Esophagus muscularis mucosa (tissue), 4 donors: ENCODE measurements around the gene CCNL1. TPM values are rescaled to one million over a fixed set of nuclear protein-coding genes. Genes with fewer than 3 reads are reported as not detected.

Experiments
- DNase-seq: peaks from one replicate; pipeline ENCODE4 v3.0.0-alpha.2; 2017; ENCODE audit errors: extremely low spot score
- H3K27ac ChIP-seq, 4 donors: fragments of 200-600 bp; sonication (generic); replicated peaks in 1 of 4; 1 replicate in 3 of 4; 2 replicates in 1 of 4; pipeline ENCODE4 v1.5.1; 2016 to 2019; ENCODE audit warnings: mild to moderate bottlenecking in 1 of 4
- H3K27me3 ChIP-seq, 4 donors: fragments of 200-600 bp; sonication (generic); one replicate each; pipeline versions ENCODE4 v1.5.1 to v1.6.0; 2016 to 2019
- H3K36me3 ChIP-seq, 4 donors: fragments of 200-600 bp; sonication (generic); one replicate each; pipeline ENCODE4 v1.5.1; 2016 to 2019
- H3K4me1 ChIP-seq, 4 donors: fragments of 200-600 bp; sonication (generic); one replicate each; pipeline ENCODE4 v1.5.1; 2016 to 2019
- H3K4me3 ChIP-seq, 4 donors: fragments of 200-600 bp; sonication (generic); 1 replicate in 2 of 4; 2 replicates in 2 of 4; pipeline ENCODE4 v1.5.1; 2016 to 2019; ENCODE audit warnings: mild to moderate bottlenecking in 4 of 4, moderate library complexity in 1 of 4
- H3K9me3 ChIP-seq, 4 donors: fragments of 200-600 bp; sonication (generic); 1 replicate in 3 of 4; 2 replicates in 1 of 4; pipeline ENCODE4 v1.5.1; 2016 to 2019
- EP300 ChIP-seq: sonication (generic); formaldehyde crosslinking; IDR thresholded peaks from one replicate; pipeline ENCODE4 v1.6.1; 2017; ENCODE audit warnings: antibody characterized with exemption
- POLR2A ChIP-seq: fragments of 450-650 bp; IDR thresholded peaks from one replicate; pipeline ENCODE4 v1.6.1; 2017; ENCODE audit warnings: antibody characterized with exemption, moderate library complexity, mild to moderate bottlenecking, low read depth
- POLR2AphosphoS5 ChIP-seq, 2 donors: sonication (generic); formaldehyde crosslinking; IDR thresholded peaks; one replicate each; pipeline ENCODE4 v1.6.1; 2017; ENCODE audit warnings: antibody characterized with exemption in 2 of 2
- WGBS: methylation state at CpG from one replicate; pipeline ENCODE4 v1.1.5; 2018; 5-methylcytosine and 5-hydroxymethylcytosine counted together
- intact Hi-C: fragments of 100-400 bp; cut with DNase I; formaldehyde crosslinking; loops from one replicate; pipeline ENCODE4 v1.15.1; 2023
- total RNA-seq, 4 donors: library from RNA; depleted of rRNA; stranded (reverse); fragments of >200 nt; gene quantifications; one replicate each; pipeline versions ENCODE4 v1.1.0 to v1.2.1, GENCODE V29; 2016
- TF ChIP-seq, protein P1 (sequence below), 3 experiments: fragments of 200-600 bp in 2 of 3; fragments of 450-650 bp in 1 of 3; sonication (generic) in 2 of 3; IDR thresholded peaks; one replicate each; pipeline ENCODE4 v1.5.1; 2017 to 2019; ENCODE audit warnings: antibody characterized with exemption in 3 of 3, mild to moderate bottlenecking in 2 of 3, moderate library complexity in 1 of 3

Gene CCNL1
- total RNA-seq, 4 donors from 2014 or later: 45.3 to 180 (median 77.3) TPM

DNA sequence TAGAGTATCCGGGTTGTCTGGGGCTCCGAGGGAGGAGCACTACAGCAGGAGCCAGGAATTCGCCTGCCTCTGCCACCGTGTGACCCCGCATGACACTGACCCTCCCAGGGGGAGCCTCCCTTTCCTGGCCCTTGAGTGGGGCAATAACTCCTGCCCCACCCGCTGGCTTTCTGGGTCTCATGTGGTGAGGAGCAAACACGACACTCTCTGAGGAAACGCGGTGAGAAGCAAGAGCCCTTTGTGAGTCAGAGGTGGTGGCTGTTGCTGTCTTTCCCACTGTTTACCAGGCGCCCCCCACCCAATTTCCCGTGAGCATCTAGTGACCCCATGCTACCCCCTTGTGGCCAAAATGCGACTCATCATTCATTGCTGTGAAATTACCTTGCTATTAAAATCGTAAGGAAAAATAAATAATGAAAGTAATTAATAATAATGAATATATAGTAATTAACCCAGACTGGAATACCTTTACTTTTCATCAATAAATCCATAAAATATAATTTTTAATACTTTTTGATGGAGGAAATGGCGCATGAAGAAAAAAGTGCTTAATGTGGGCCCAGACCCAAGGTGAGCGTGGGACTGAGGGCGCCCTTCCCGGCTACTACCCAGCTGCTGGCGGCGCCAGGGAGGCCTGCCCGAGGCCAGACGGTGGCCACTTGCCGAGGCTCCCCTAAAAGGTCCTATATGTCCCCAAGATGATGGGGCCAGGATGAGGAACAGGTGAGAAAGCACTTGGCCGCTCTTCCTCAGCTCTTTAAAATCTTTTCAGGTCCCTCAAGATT, 29.3 kb downstream of the CCNL1 start:
- H3K36me3 ChIP-seq: no peaks in the 10 kb centered on the region
- H3K4me3 ChIP-seq: peak overlapping the region; percentile 18 to 36 (median 34)
- TF ChIP-seq, protein P1, sequence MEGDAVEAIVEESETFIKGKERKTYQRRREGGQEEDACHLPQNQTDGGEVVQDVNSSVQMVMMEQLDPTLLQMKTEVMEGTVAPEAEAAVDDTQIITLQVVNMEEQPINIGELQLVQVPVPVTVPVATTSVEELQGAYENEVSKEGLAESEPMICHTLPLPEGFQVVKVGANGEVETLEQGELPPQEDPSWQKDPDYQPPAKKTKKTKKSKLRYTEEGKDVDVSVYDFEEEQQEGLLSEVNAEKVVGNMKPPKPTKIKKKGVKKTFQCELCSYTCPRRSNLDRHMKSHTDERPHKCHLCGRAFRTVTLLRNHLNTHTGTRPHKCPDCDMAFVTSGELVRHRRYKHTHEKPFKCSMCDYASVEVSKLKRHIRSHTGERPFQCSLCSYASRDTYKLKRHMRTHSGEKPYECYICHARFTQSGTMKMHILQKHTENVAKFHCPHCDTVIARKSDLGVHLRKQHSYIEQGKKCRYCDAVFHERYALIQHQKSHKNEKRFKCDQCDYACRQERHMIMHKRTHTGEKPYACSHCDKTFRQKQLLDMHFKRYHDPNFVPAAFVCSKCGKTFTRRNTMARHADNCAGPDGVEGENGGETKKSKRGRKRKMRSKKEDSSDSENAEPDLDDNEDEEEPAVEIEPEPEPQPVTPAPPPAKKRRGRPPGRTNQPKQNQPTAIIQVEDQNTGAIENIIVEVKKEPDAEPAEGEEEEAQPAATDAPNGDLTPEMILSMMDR (IDR thresholded peaks at IDR 0.05): peak; percentile 58 to 63 (median 59)
- TF ChIP-seq POLR2AphosphoS5 (IDR thresholded peaks at IDR 0.05) (no peak), EP300 (no peak)
- intact Hi-C loops: loop anchor here (2.0 to 5.0 kb wide), 2 partner anchors 48 to 978 kb away; no protein-coding TSS in a partner anchor
- WGBS: 36% methylated on average over 17 of the region's 23 CpGs
- H3K27ac ChIP-seq: peak overlapping the region; percentile 64 to 74 (median 72)
- no peaks in the 10 kb centered on the region for H3K27me3 ChIP-seq
- peaks cover 44 to 60% (median 54%) of the 10 kb centered on the region in 4 donors for H3K4me1 ChIP-seq
- H3K9me3 ChIP-seq: no peaks in the 10 kb centered on the region
- no peak for DNase-seq

DNA sequence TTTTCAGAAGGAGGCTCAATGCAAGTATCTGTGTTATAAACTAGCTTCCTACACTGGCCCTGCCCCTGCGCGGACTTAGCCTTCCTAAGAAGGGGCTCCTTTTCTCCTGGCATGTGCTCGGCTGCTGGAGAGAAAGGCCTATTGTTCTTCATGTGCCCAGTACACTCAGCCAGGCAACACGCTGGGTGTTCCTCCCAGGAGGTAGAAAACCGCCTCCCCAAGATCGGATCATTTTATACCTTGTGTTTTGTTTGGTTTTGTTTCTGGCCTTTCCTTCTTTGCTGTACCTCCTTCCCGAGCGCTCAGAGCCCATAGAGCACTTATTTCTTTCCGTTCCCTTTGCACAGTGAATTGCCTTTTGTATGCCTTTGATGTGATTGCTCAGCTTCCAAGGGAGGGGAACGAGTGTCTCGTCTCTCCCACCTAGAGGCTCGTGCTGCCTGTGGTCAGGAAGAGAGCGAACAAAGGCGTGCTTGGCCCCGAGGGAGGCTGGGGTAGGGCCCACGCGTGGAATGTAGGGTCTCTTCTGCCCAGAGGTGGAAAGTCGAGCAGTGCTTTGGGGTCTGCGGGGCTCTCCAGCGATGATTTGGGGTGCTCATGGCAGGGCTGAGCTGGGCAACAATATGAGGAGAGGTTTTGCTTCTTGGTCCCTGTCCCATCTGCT, 30.0 kb downstream of the CCNL1 start:
- H3K4me3 ChIP-seq: peak overlapping the region; percentile 18 to 36 (median 34)
- H3K27me3 ChIP-seq: no peaks in the 10 kb centered on the region
- H3K9me3 ChIP-seq: no peaks in the 10 kb centered on the region
- intact Hi-C loops: loop anchor here (2.0 to 5.0 kb wide), 2 partner anchors 47 to 978 kb away; no protein-coding TSS in a partner anchor
- 64% methylated on average over 20 of the region's 20 CpGs for WGBS
- peaks cover 38 to 53% (median 46%) of the 10 kb centered on the region in 4 donors for H3K4me1 ChIP-seq
- no peak for DNase-seq
- TF ChIP-seq POLR2AphosphoS5 (IDR thresholded peaks at IDR 0.05): no peak
- TF ChIP-seq EP300: no peak
- TF ChIP-seq POLR2A: no peak
- peak overlapping the region; percentile 64 to 74 (median 72) for H3K27ac ChIP-seq
- H3K36me3 ChIP-seq: no peaks in the 10 kb centered on the region

DNA sequence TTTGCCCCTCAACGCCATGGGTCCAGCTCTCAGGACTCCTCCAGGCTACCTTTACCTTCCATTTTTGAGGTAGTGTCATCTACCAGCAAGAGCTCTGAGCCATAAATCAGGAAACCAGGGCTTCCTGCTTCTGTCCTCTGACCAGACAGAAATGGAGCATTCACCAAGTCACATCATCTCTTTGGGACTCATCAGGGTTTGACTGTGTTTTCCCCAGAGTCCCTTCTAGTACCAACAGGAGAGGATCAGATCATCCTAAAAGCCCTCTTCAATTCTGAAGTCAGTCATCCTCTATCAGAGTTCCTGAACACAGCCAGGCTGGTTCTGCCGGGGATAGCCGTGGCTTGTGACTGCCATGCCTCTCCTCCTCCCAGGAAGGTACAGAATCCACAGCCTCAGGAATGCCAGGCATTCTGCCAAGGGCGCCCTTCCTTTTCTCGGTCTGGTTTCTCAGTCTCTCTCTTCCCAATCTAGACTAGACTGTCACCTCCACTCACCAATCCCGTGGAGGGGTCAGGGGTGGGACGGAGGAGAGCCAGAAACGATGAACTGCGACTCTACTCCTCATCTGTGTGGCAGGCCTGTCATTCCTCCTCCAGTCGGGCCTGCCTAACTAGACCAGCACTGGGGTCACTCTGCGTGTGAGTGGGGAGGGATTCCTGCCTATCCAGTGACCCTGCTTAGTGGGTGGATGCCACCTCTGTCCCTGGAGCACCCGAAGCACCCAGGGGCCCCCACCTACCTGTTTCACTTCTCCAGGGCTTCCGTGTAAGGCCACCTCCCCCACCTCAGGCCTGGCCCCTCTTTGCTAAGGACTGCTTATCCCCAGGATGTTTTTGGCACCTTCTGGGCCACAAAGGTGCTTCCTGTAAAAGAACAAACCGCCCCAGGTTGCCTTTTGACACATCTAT, 30.9 kb downstream of the CCNL1 start:
- no peaks in the 10 kb centered on the region for H3K36me3 ChIP-seq
- no peaks in the 10 kb centered on the region for H3K9me3 ChIP-seq
- H3K27me3 ChIP-seq: no peaks in the 10 kb centered on the region
- H3K4me3 ChIP-seq: no peak overlapping the region
- H3K4me1 ChIP-seq: peaks cover 33 to 43% (median 39%) of the 10 kb centered on the region in 4 donors
- intact Hi-C loops: no loop called here
- H3K27ac ChIP-seq: peak overlapping the region; percentile 64 to 74 (median 72)
- TF ChIP-seq, protein P1 (IDR thresholded peaks at IDR 0.05): no peak
- TF ChIP-seq POLR2AphosphoS5 (IDR thresholded peaks at IDR 0.05) (no peak), EP300 (no peak), POLR2A (no peak)
- peak; percentile 91 for DNase-seq
- WGBS: 67% methylated on average over 6 of the region's 14 CpGs

DNA sequence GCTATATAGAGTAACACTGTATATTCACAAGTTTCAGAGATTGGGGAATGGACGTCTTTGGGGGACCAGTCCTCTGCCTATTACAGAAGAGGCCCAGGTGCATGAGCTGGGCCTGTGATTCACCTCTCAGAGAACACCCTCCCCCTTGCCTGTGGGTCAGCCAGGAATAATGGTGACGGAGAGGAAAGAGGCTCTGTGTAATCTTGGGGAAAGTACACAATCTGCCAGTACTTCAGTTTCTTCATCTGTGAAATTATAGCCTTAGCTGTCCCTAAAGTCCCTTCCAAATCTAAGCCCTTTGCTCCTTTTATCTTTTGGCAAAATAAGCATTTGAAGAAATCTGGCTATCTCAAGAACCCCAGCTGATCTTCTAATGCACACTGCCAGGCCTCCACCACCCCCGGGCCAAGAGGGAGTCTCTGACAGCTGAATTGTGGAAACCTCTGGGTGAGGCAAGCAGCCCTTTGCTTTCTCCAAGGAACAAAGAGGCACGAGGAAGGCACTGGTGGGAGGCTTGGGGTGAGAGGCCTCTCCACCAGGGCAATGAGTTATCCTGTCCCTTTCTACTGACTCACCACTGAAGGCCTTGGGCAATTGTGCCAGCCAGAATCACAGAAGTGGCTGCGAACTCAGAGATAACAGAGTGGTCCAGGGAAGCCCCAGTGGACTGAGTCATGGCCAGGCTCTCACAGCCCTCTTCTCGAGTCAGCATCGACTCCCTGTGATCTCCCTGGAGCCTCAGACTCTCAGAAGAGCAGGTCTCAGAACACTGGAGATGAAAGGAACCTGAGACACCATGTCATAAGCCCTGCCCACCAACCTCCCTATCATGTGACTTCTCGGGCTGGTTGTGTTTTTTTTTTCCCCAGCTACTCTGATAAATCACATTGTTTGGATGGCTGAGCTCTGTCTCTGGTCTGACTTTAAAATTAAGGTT, 31.8 kb downstream of the CCNL1 start:
- Histone ChIP-seq H3K36me3 (no peaks in the 10 kb centered on the region), H3K27me3 (no peaks in the 10 kb centered on the region), H3K27ac (peak overlapping the region in 3 of 4 donors; percentile 28 to 73 (median 36)), H3K9me3 (no peaks in the 10 kb centered on the region), H3K4me1 (peaks cover 33 to 37% (median 36%) of the 10 kb centered on the region in 4 donors), H3K4me3 (no peak overlapping the region)
- DNase-seq: peak; percentile 91
- TF ChIP-seq EP300 (no peak), POLR2A (no peak), POLR2AphosphoS5 (IDR thresholded peaks at IDR 0.05) (no peak)
- TF ChIP-seq, protein P1 (IDR thresholded peaks at IDR 0.05): no peak
- 75% methylated on average over 6 of the region's 8 CpGs for WGBS
- intact Hi-C loops: no loop called here
